A549 (cell line): ENCODE measurements around the gene TRIM10.

Experiments used
- CBX8 ChIP-seq: fragments of 200-600 bp; sonication (generic); IDR thresholded peaks from 2 replicates; pipeline ENCODE4 v1.6.1; 2016
- CTCF ChIP-seq: fragments of >200 bp; sonication (Bioruptor Twin); formaldehyde crosslinking; IDR thresholded peaks from 3 replicates; pipeline ENCODE4 v1.5.1; 2016

DNA sequence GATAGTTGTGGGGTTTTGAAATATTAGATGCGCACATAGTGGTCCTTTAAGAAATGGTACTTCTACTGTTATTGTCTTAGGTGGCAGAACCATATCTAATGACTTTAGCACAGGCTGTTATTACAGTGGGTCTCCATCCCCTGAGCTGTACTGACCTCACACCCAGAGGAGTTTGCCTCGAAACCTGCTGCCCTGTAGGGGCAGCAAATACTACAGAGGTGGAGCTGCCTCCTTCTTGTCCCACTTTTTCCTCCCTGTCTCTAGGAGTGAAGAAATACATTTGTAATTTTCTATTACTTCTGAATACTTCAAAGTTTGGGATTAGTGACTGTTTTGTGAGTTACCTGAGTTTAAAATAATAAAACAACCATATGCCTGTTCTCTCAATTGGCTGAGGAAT lies 56.4 kb downstream of the TRIM10 start:
- TF ChIP-seq CTCF: no peak
- no peak for TF ChIP-seq CBX8
